ENCODE measurements around the gene BPGM.

Gene BPGM

GRCh38 chr7:134618756-134619530 is 27.7 kb upstream of the BPGM start:
- TF ChIP-seq EZH2 (IDR thresholded peaks at IDR 0.05; ENCODE audit: borderline replicate concordance, low read depth, low read length, severe bottlenecking), result no peak
- TF ChIP-seq, protein P1, sequence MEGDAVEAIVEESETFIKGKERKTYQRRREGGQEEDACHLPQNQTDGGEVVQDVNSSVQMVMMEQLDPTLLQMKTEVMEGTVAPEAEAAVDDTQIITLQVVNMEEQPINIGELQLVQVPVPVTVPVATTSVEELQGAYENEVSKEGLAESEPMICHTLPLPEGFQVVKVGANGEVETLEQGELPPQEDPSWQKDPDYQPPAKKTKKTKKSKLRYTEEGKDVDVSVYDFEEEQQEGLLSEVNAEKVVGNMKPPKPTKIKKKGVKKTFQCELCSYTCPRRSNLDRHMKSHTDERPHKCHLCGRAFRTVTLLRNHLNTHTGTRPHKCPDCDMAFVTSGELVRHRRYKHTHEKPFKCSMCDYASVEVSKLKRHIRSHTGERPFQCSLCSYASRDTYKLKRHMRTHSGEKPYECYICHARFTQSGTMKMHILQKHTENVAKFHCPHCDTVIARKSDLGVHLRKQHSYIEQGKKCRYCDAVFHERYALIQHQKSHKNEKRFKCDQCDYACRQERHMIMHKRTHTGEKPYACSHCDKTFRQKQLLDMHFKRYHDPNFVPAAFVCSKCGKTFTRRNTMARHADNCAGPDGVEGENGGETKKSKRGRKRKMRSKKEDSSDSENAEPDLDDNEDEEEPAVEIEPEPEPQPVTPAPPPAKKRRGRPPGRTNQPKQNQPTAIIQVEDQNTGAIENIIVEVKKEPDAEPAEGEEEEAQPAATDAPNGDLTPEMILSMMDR (IDR thresholded peaks at IDR 0.05; ENCODE audit: borderline replicate concordance, extremely low read depth, low read length, poor library complexity, severe bottlenecking), result no peak
- ATAC-seq (ENCODE audit: insufficient read depth, low read depth) (no peak), DNase-seq (no peak)
- Histone ChIP-seq H2AFZ (ENCODE audit: low read depth, low read length) (no peak overlapping the region), H4K20me1 (ENCODE audit: insufficient read depth, low read length) (no peaks in the 10 kb centered on the region), H3K36me3 (ENCODE audit: insufficient read depth, low read length) (no peaks in the 10 kb centered on the region), H3K9ac (ENCODE audit: low read depth, low read length) (no peak overlapping the region), H3K4me1 (ENCODE audit: insufficient read depth, low read length) (no peaks in the 10 kb centered on the region), H3K27ac (ENCODE audit: low read length) (no peak overlapping the region), H3K4me2 (ENCODE audit: insufficient read depth, low read length) (no peak overlapping the region), H3K27me3 (ENCODE audit: insufficient read depth, low read length, poor library complexity) (peaks cover 6% of the 10 kb centered on the region), H3K4me3 (ENCODE audit: low read depth in 1 of 2, low read length in 2 of 2) (no peak overlapping the region), H3K9me3 (ENCODE audit: insufficient read depth, low read length, severe bottlenecking) (no peaks in the 10 kb centered on the region), H3K79me2 (ENCODE audit: insufficient read depth, low read length) (no peaks in the 10 kb centered on the region)

GRCh38 chr7:134619627-134620331 is 26.9 kb upstream of the BPGM start:
- Histone ChIP-seq H3K27ac (ENCODE audit: low read length) (no peak overlapping the region), H3K27me3 (ENCODE audit: insufficient read depth, low read length, poor library complexity) (peaks cover 6% of the 10 kb centered on the region)
- ATAC-seq (ENCODE audit: insufficient read depth, low read depth), result no peak

DNA sequence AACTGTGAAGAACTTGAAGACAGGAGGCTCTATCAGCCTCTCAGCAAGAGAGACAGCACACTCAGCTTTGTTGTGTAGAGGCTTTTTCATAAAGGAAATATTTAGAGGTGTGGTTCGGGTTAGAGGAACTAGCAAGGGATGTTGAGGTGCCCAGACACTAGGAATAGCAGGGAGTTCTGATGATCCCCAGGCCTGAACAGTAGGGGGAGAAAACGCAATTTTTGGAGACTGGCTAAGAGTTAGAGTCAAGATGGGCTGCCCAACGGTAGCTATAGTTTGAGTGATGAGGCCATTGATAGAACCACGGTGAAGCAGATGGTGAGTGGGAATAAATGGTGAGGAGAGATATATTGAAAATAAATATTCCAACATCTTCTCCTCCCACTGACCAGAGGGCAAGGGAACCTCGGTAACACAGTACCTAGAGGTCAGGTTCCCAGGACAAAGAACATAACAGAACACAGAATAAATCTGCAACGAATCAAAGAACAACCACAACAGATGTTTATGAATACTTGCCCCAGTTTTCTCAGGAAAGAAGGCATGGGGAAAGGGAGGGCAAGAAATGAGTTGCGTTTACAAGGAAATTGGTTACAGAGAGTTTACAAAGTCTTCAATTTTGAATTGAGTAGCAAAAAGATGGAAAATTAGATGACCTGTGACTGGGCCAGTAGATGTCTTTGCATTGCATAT is 24.2 kb upstream of the BPGM start:
- no peaks in the 10 kb centered on the region for H4K20me1 ChIP-seq (ENCODE audit: insufficient read depth, low read length)
- DNase-seq (no peak), ATAC-seq (ENCODE audit: insufficient read depth, low read depth) (no peak)
- H3K9ac ChIP-seq (ENCODE audit: low read depth, low read length), result no peak overlapping the region
- H3K36me3 ChIP-seq (ENCODE audit: insufficient read depth, low read length), result no peaks in the 10 kb centered on the region
- TF ChIP-seq, protein P1 (IDR thresholded peaks at IDR 0.05; ENCODE audit: borderline replicate concordance, extremely low read depth, low read length, poor library complexity, severe bottlenecking), result no peak
- TF ChIP-seq EZH2 (IDR thresholded peaks at IDR 0.05; ENCODE audit: borderline replicate concordance, low read depth, low read length, severe bottlenecking), result no peak
- H3K4me2 ChIP-seq (ENCODE audit: insufficient read depth, low read length), result no peak overlapping the region
- no peaks in the 10 kb centered on the region for H3K9me3 ChIP-seq (ENCODE audit: insufficient read depth, low read length, severe bottlenecking)
- no peaks in the 10 kb centered on the region for H3K4me1 ChIP-seq (ENCODE audit: insufficient read depth, low read length)
- no peak overlapping the region for H3K27ac ChIP-seq (ENCODE audit: low read length)
- peaks cover 11% of the 10 kb centered on the region for H3K27me3 ChIP-seq (ENCODE audit: insufficient read depth, low read length, poor library complexity)
- H2AFZ ChIP-seq (ENCODE audit: low read depth, low read length), result no peak overlapping the region
- no peaks in the 10 kb centered on the region for H3K79me2 ChIP-seq (ENCODE audit: insufficient read depth, low read length)
- no peak overlapping the region for H3K4me3 ChIP-seq (ENCODE audit: low read depth in 1 of 2, low read length in 2 of 2)

More at GRCh38 chr7:134619627-134620331, 26.9 kb upstream of the BPGM start:
- no peak for DNase-seq
- Histone ChIP-seq H3K9me3 (ENCODE audit: insufficient read depth, low read length, severe bottlenecking) (no peaks in the 10 kb centered on the region), H3K4me3 (ENCODE audit: low read depth in 1 of 2, low read length in 2 of 2) (no peak overlapping the region), H4K20me1 (ENCODE audit: insufficient read depth, low read length) (no peaks in the 10 kb centered on the region), H3K4me1 (ENCODE audit: insufficient read depth, low read length) (no peaks in the 10 kb centered on the region), H3K4me2 (ENCODE audit: insufficient read depth, low read length) (no peak overlapping the region), H3K79me2 (ENCODE audit: insufficient read depth, low read length) (no peaks in the 10 kb centered on the region), H3K9ac (ENCODE audit: low read depth, low read length) (no peak overlapping the region), H2AFZ (ENCODE audit: low read depth, low read length) (no peak overlapping the region), H3K36me3 (ENCODE audit: insufficient read depth, low read length) (no peaks in the 10 kb centered on the region)
- no peak for TF ChIP-seq EZH2 (IDR thresholded peaks at IDR 0.05; ENCODE audit: borderline replicate concordance, low read depth, low read length, severe bottlenecking)
- TF ChIP-seq, protein P1 (IDR thresholded peaks at IDR 0.05; ENCODE audit: borderline replicate concordance, extremely low read depth, low read length, poor library complexity, severe bottlenecking), result no peak
